Measurements from ENCODE around the gene SLC2A11. TPM values are rescaled to one million over a fixed set of nuclear protein-coding genes. Genes with fewer than 3 reads are reported as not detected.

The SLC2A11 gene
- total RNA-seq, 1 experiment from 2014 or later: 17.2 TPM

- intact Hi-C loops (cut with micrococcal nuclease): no loop called here
- Histone ChIP-seq H3K36me3 (ENCODE audit: control insufficient read depth in 1 of 2, insufficient read depth in 2 of 2, low read length in 2 of 2) (peaks cover 9 to 11% of the 10 kb centered on the region in 2 experiments), H3K4me1 (ENCODE audit: control insufficient read depth in 1 of 2, insufficient read depth in 2 of 2, low read length in 2 of 2) (no peaks in the 10 kb centered on the region), H3K27ac (ENCODE audit: low read depth, low read length) (no peak overlapping the region), H4K20me1 (ENCODE audit: insufficient read depth) (no peaks in the 10 kb centered on the region), H3K79me2 (ENCODE audit: insufficient read depth, low read length) (no peaks in the 10 kb centered on the region), H2AFZ (ENCODE audit: low read depth, low read length, poor library complexity, severe bottlenecking) (no peak overlapping the region), H3K4me3 (replicated peaks in 1 of 2; ENCODE audit: low read depth in 1 of 2, low read length in 2 of 2) (no peak overlapping the region), H3K27me3 (ENCODE audit: insufficient read depth, low read length) (no peaks in the 10 kb centered on the region), H3K9me3 (ENCODE audit: control insufficient read depth in 1 of 2, insufficient read depth in 1 of 2, low read depth in 1 of 2, low read length in 2 of 2) (no peaks in the 10 kb centered on the region), H3K9me2 (ENCODE audit: insufficient read depth) (no peaks in the 10 kb centered on the region), H3K4me2 (ENCODE audit: low read length) (no peak overlapping the region), H3K9ac (ENCODE audit: low read length) (no peak overlapping the region)
- ChIA-PET RAD21 (ENCODE audit: low non-redundant PET in 1 of 2, low total read pairs in 2 of 2, uncharacterized antibody in 2 of 2, unreplicated experiment in 2 of 2) (no interaction called here), POLR2A (no interaction called here), CTCF (no interaction called here)
- TF ChIP-seq, protein P1, sequence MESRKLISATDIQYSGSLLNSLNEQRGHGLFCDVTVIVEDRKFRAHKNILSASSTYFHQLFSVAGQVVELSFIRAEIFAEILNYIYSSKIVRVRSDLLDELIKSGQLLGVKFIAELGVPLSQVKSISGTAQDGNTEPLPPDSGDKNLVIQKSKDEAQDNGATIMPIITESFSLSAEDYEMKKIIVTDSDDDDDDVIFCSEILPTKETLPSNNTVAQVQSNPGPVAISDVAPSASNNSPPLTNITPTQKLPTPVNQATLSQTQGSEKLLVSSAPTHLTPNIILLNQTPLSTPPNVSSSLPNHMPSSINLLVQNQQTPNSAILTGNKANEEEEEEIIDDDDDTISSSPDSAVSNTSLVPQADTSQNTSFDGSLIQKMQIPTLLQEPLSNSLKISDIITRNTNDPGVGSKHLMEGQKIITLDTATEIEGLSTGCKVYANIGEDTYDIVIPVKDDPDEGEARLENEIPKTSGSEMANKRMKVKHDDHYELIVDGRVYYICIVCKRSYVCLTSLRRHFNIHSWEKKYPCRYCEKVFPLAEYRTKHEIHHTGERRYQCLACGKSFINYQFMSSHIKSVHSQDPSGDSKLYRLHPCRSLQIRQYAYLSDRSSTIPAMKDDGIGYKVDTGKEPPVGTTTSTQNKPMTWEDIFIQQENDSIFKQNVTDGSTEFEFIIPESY (IDR thresholded peaks at IDR 0.05; ENCODE audit: extremely low read depth, insufficient replicate concordance, low read length): no peak
- TF ChIP-seq YY1 (IDR thresholded peaks at IDR 0.05; ENCODE audit: extremely low read depth, insufficient replicate concordance, low read depth, low read length): no peak
- TF ChIP-seq, protein P2, sequence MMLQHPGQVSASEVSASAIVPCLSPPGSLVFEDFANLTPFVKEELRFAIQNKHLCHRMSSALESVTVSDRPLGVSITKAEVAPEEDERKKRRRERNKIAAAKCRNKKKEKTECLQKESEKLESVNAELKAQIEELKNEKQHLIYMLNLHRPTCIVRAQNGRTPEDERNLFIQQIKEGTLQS (IDR thresholded peaks at IDR 0.05): no peak
- TF ChIP-seq CEBPB (IDR thresholded peaks at IDR 0.05; ENCODE audit: low read depth): no peak
- no peak for TF ChIP-seq SIN3A (IDR thresholded peaks at IDR 0.05; ENCODE audit: low read depth)
- TF ChIP-seq CTCF (IDR thresholded peaks at IDR 0.05 in 2 of 3, conservative IDR thresholded peaks at IDR 0.05 in 1 of 3; ENCODE audit: borderline replicate concordance in 1 of 3, insufficient read depth in 1 of 3, low read depth in 2 of 3, low read length in 2 of 3): no peak
- no peak for TF ChIP-seq POLR2A (IDR thresholded peaks at IDR 0.05; ENCODE audit: borderline replicate concordance, extremely low read depth, insufficient read depth, insufficient read length)
- TF ChIP-seq EZH2 (IDR thresholded peaks at IDR 0.05): no peak
- no peak for TF ChIP-seq SP1 (IDR thresholded peaks at IDR 0.05; ENCODE audit: low read depth)
- TF ChIP-seq EZH2phosphoT487 (IDR thresholded peaks at IDR 0.05; ENCODE audit: borderline replicate concordance): no peak
- DNase-seq (ENCODE audit: low read depth, low spot score): no peak
- no peak for ATAC-seq
- BruUV-seq (replicated peaks): no TSS peak
These were observed 40.5 kb upstream of the SLC2A11 start for GRCh38 chr22:23817146-23817545.
